Stimulated activated CD8-positive, alpha-beta memory T cell treated with anti-CD3 and anti-CD28 coated beads, Interleukin-2, amount 100 ng/mL, for 48 hours (primary cell): Measurements from ENCODE around the gene TBC1D32.
"Not testable (repeated sequence)": the region's sequence is repeated elsewhere in the genome, so short reads cannot be mapped to it uniquely, and the experiment has no call there.

Experiments
- DNase-seq, 2 donors: peaks; one replicate each; pipeline ENCODE4 v3.0.0-alpha.2; 2020; ENCODE audit warnings: low read depth in 2 of 2

The TBC1D32 gene

GRCh38 chr6:121223930-121224329 is 110.3 kb downstream of the TBC1D32 start:
- no peak for DNase-seq

DNA sequence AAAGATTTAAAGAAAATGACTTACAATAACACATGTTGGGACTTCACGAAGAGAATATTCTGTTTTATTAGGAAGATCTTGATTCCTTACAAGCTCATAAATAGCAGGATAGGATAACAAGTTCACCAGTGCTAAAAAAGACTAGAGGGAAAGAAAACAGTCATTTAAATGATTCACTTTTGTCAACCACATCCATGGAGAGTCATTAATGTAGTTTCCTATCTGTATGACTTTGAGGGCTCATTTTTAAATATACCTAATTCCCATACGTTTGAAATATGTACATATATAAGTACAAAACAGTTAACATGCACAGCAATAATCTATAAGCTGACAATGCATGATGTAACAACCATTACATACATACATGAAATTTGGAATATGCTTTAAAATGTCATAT is 111.1 kb downstream of the TBC1D32 start:
- DNase-seq: no peak

GRCh38 chr6:121222656-121223055 is 111.6 kb downstream of the TBC1D32 start:
- no peak for DNase-seq

GRCh38 chr6:121216928-121217327 is 117.4 kb downstream of the TBC1D32 start:
- no peak for DNase-seq

DNA sequence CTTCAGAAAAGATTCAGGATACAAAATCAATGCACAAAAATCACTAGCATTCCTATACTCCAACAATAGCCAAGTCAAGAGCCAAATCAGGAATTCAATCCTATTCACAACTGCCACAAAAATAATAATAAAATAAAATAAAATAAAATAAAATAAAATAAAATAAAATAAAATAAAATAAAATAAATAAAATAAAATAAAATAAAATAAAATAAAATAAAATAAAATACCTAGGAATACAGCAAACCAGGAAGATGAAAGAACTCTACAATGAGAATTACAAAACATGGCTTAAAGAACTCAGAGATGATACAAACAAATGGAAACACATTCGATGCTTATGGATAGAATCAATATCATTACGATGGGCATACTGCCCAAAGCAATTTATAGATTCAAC is 120.9 kb downstream of the TBC1D32 start:
- DNase-seq: not testable (repeated sequence)

- no peak for DNase-seq
Measured at GRCh38 chr6:121210943-121211342, 123.3 kb downstream of the TBC1D32 start.

GRCh38 chr6:121205569-121205968 is 128.7 kb downstream of the TBC1D32 start:
- no peak for DNase-seq

DNA sequence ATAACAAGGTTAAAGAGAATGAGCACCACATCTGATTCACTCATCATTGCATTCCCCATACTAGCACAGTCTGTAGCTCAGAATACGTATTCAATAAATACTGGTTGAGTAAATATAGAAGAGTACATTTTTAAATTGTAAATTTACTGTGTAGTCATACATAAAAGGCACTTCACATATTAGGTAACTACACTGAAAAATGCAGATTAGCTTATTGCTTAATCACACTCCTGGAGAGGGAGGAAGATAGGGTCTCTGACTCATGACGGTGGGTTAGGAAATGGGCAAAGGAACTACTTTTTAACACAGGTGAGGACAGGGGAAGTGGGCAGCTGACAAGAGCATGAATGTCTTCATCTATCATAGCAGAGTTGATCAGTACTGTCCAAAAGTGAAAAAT is 133.2 kb downstream of the TBC1D32 start:
- no peak for DNase-seq

DNA sequence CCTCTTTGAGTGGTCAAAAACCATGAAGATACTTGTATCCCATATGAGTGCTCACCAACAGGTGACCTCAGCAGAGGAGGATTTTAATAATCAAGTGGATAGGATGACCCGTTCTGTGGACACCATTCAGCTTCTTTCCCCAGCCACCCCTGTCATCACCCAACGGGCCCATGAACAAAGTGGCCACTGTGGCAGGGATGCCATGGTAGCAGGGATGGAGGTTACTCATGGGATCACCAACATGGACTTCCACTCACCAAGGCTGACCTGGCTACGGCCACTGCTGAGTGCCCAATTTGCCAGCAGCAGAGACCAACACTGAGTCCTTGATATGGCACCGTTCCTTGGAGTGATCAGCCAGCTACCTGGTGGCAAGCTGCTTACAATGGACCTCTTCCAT is 138.2 kb downstream of the TBC1D32 start:
- DNase-seq: not testable (repeated sequence)

DNA sequence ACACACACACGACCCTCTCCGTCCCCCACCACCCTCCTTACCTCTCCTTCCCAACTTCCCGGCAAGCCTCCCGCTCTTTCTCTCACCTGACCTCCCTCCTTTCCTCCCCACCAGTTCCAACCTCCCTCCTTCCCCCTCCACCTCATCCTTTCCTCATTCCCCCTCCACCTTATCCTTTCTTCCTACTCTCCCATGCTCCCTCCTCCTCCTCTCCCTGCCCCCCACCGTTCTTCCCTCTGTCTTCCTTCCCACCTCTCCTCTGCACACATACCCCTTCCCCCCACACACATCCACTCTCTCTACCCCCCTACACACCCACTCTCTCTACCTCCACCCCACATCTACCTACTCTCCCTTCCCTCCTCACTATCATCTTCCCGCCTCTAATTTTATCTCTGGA is 144.2 kb downstream of the TBC1D32 start:
- DNase-seq: no peak

GRCh38 chr6:121188356-121188755 is 145.9 kb downstream of the TBC1D32 start:
- no peak for DNase-seq

DNA sequence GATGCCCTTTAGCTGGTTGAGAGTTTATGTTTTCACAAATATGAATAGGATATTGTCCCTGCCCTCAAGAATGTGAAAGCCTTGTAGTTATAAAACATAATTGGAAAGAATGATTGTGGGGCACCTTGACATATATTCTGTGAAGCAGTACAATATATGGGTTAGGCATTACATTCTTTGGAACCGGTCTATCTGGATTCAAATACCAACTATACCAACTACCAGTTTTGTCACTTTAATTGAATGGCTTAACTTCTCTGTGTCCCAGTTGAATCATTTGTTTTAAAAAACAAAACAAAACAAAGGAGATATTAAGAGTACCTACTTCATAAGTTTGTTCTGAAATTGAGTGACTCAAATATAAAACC is 146.5 kb downstream of the TBC1D32 start:
- DNase-seq: no peak

DNA sequence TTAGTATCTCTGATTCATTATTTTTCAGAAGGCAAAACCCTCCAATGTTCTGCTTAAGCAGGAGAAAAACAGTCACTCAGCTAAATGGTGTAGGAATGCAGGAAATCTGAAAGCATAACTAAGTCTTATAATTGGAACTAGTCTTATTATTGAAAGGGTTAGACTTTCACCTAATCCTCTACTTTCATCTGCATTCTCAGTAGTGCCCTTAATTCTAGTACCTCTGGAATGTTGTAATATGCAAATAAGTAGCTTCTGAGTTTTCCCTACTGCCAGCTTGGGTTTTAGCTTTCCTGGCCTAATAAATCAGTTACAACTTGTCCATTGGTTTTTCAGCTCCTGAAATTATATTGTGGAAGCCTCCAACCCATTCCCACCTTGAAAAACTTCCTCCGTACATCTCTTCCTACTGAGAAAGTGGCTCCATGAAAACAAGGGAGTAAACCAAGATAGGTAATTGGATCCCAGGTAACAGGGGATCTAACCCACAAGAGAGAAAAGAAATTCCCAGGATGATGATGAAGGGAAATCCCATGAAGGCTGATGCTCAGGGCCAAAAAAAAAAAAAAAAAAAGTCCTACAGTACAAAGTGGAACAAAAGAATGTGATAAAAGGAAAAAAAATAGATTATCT is 147.0 kb downstream of the TBC1D32 start:
- DNase-seq: no peak

DNA sequence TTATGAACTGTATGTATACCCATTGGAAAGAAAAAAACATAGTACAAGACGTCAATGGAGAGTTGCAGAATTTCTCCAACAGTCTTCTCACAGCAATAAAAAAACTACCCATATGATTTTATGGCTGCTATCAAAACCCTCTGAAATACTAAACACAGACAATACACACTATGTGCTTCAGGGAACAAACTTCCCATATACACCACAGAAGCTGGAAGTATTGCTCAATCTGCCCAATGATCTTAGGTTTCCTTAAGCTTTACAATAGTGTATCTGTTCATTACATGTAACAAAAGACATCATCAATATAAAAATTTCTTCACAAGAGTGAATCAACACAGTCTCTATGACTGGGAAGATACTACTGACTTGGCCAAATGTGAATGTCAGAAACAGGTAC is 150.5 kb downstream of the TBC1D32 start:
- DNase-seq: no peak

- no peak for DNase-seq
Measured at GRCh38 chr6:121175827-121176226, 158.5 kb downstream of the TBC1D32 start.

DNA sequence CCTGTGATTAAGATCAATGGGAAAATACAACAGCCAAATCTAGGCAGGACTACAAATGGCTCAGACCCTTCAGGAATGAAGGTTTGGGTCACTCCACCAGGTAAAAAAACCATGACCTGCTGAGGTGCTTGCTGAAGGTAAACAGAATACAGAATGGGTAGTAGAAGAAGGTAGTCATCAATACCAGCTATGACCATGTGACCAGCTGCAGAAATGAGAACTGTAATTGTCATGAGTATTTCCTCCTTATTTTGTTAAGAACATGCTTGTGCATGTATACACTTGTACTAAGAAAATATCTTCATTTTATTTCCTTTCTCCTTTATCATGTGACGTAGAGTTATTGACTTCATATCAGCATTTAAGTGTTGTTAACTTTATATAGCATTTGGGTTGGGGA is 161.8 kb downstream of the TBC1D32 start:
- DNase-seq: not testable (repeated sequence)

DNA sequence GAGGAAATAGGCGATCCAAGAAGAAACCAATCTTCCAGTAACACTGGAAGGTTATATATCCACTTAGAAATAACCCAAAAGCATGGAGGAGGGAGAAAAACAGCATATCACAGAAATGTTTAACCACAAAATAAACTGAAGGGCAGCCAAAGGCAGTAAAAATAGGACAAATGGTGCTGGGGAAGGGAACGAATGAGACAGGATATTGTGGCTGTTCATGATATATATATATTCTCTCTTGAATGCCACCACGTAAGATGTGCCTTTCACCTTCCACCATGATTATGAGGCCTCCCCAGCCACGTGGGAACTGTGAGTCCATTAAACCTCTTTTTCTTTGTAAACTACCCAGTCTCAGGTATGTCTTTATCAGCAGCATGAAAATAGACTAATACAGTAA is 162.4 kb downstream of the TBC1D32 start:
- no peak for DNase-seq

- DNase-seq: no peak
Measured at GRCh38 chr6:121161886-121162285, 172.4 kb downstream of the TBC1D32 start.

DNA sequence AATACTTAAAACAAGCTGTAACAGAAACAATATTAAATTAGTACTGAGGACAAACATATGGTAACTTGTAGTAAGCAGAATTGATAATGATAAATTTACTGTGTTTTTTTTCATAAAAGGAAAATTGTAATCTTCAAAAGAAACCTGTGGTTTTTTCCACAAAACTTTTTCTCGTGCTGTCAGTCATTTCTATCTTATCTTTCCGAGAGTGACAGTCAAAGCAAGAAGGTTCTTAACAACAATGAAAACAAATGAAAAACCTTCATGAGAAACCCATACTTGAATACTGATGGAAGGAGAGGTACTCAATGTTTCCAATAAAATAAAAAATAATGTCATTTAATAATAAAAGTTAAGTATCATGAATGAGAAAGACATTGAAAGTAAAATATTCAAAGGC is 174.0 kb downstream of the TBC1D32 start:
- no peak for DNase-seq

DNA sequence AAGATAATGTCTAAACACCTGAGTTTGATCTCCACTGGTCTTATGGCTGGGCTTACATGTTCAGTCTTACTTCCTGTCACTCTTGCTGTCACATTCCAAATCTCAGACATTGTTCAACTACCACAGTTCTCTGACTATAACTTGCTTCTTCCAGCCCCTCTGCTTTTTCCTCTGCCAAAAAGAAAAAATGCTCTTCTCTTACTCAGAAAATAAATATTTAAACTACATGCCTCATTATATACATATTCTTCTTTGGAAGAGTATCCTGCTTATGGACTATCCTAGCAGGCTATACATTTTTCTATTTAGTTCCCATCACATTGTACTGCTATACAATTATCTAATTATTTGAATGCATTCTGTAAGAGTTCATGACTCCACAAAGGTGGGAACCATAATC is 175.4 kb downstream of the TBC1D32 start:
- no peak for DNase-seq

DNA sequence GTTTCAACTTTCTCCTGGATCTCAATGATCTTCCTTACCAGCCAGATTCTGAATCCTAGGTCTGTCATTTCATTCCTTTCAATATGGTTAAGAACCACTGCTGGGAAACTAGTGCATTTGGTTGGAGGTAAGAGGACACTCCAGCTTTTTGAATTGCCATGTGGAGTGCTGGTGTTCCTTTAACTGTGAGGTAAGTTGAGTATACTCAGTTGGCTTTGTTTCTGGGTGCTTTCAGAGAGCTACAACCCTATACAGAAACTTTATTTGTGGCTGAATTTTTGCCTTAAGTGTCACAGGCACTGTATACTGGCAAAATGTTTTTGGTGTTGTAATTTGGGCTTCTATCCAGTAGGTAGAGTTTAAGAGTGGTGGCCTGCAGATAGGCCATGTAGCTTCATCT is 175.8 kb downstream of the TBC1D32 start:
- no peak for DNase-seq

DNA sequence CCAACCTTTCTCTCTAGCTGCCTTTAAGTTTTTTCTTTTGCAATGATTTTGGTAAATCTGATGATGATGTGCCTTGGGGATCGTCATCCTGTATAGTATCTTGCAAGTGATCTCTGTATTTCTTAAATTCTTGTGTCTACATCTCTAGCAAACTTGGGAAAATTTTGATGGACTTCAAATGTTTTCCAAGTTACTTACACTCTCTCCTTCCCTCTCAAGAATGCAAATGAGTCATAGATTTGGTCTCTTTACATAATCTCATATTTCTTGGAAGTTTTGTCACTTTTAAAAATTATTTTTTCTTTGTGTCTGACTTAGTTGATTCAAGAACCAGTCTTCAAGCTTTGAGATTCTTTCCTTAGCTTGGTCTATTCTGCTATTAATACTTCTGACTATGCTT is 176.4 kb downstream of the TBC1D32 start:
- no peak for DNase-seq

DNA sequence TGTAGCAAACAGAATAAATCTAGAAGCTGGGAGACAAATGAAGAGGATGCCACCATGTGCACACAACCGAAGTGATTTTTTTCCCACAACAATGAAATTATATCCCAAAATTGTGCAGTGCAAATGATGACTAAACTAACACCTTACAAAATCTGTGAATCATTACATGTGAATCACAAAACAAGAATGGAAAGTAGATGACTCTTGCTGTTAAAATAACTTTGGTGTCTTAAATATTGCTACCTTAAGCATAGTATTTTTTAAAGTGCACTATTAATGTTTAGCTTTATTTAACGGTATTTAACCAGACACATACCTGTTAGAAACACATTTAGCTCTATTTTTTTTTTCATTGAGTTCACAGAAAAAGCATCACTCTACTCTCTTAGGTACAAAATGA is 190.8 kb downstream of the TBC1D32 start:
- DNase-seq: no peak

GRCh38 chr6:121142093-121142492 is 192.2 kb downstream of the TBC1D32 start:
- DNase-seq: no peak
